AG04449 (cell line): Measurements from ENCODE around the gene CACNA1C.

Source experiments
- CTCF ChIA-PET: fragments of 350-600 bp; formaldehyde crosslinking; extraction: SDS; loops from one replicate; lab custom pipeline; 2021; ENCODE audit warnings: antibody characterized with exemption; lab: Yijun Ruan, JAX
- POLR2A ChIA-PET: fragments of 400-600, 350-600 bp; formaldehyde crosslinking; extraction: SDS; loops from one replicate; lab custom pipeline; 2020; ENCODE audit warnings: antibody characterized with exemption, inconsistent platforms; lab: Yijun Ruan, JAX
- DNase-seq: peaks from one replicate; pipeline ENCODE4 v3.0.0-alpha.2; 2010; ENCODE audit warnings: low read depth, low spot score
- H3K4me3 ChIP-seq: 2 replicates; pipeline ENCODE4 v1.5.1; 2011; ENCODE audit warnings: low read depth, mild to moderate bottlenecking, control low read depth, low read length
- CTCF ChIP-seq: IDR thresholded peaks from one replicate; pipeline ENCODE4 v1.5.1; 2011; ENCODE audit warnings: mild to moderate bottlenecking, moderate library complexity, low read length, control low read depth, inconsistent platforms; ENCODE audit not compliant: insufficient read depth; ENCODE audit errors: missing control alignments

The CACNA1C gene

GRCh38 chr12:2586156-2587038, 533.6 kb downstream of the CACNA1C start:
- H3K4me3 ChIP-seq: no peak overlapping the region
- ChIA-PET CTCF (interaction anchor here (1.2 to 1.6 kb wide), 3 partner anchors 9 to 322 kb away, joined by 3 to 4 read pairs (median 3); no protein-coding TSS in a partner anchor), POLR2A (no interaction called here)
- no peak for DNase-seq
- TF ChIP-seq CTCF: no peak

GRCh38 chr12:2588345-2588744, 535.6 kb downstream of the CACNA1C start:
- ChIA-PET POLR2A (no interaction called here), CTCF (interaction anchor here (1.0 to 1.3 kb wide), 2 partner anchors 20 to 796 kb away, joined by 3 read pairs; no protein-coding TSS in a partner anchor)
- TF ChIP-seq CTCF: no peak
- H3K4me3 ChIP-seq: no peak overlapping the region
- DNase-seq: no peak

GRCh38 chr12:2589381-2589780, 536.6 kb downstream of the CACNA1C start:
- no peak for TF ChIP-seq CTCF
- DNase-seq: no peak
- POLR2A ChIA-PET: no interaction called here
- CTCF ChIA-PET: no interaction called here
- H3K4me3 ChIP-seq: no peak overlapping the region

- DNase-seq: no peak
- TF ChIP-seq CTCF: no peak
- ChIA-PET CTCF (interaction anchor here (4.0 kb wide), 1 partner anchor 11 kb away, joined by 29 read pairs; no protein-coding TSS in a partner anchor), POLR2A (no interaction called here)
- no peak overlapping the region for H3K4me3 ChIP-seq
Measured at GRCh38 chr12:2593045-2593444, 540.3 kb downstream of the CACNA1C start.

- DNase-seq: no peak
- TF ChIP-seq CTCF: no peak
- ChIA-PET POLR2A (no interaction called here), CTCF (interaction anchor here (2.2 kb wide), 1 partner anchor 14 kb away, joined by 8 read pairs; no protein-coding TSS in a partner anchor)
- no peak overlapping the region for H3K4me3 ChIP-seq
Measured at GRCh38 chr12:2596441-2596840, 543.7 kb downstream of the CACNA1C start.

- TF ChIP-seq CTCF: no peak
- POLR2A ChIA-PET: no interaction called here
- DNase-seq: no peak
- CTCF ChIA-PET: interaction anchor here (2.1 kb wide), 1 partner anchor 22 kb away, joined by 5 read pairs; no protein-coding TSS in a partner anchor
- H3K4me3 ChIP-seq: no peak overlapping the region
Measured at GRCh38 chr12:2605301-2605700, 552.5 kb downstream of the CACNA1C start.
